DMS53 treated with DMSO at 0.1 percent for 48 hours (cell line): ENCODE measurements around the gene NELFB.
"Not testable (repeated sequence)": the region's sequence is repeated elsewhere in the genome, so short reads cannot be mapped to it uniquely, and the experiment has no call there.

Experiments
- DNase-seq: peaks from one replicate; lab custom pipeline; 2025; ENCODE audit not compliant: unreplicated experiment; lab: John Stamatoyannopoulos, UW

NELFB gene

DNA sequence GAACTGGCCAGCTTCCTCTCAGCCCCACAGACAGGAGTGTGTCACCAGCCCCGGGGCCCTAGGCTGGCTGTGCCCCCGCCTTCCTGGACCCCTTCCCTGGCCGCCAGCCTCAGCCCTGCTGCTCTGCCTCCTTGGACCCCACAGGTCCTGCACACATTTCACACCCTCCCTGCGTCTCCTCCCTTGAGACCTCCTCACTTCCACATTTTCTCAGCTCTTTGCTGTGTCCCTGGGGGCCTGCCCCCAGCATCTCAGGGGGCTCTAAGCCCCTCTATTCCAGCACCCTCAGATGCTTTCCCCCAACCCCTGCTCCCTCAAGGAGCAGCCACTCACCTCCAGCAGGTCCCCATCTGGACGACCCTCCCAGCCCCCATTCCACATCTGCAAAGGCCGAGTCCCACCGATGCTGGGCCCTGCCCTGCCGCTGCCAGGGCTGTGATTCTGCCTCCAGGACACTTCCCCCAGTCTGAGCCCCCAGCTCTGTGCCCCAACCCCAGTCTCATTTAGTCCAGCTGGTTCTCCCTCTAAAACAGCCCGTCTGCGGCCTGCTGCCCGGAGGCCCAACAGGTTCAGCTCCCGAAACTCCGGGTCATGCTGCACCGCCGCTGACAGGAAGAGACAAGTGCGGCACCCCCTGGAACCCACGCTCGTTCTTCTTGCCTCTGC lies 20.2 kb upstream of the NELFB start:
- DNase-seq: no peak

DNA sequence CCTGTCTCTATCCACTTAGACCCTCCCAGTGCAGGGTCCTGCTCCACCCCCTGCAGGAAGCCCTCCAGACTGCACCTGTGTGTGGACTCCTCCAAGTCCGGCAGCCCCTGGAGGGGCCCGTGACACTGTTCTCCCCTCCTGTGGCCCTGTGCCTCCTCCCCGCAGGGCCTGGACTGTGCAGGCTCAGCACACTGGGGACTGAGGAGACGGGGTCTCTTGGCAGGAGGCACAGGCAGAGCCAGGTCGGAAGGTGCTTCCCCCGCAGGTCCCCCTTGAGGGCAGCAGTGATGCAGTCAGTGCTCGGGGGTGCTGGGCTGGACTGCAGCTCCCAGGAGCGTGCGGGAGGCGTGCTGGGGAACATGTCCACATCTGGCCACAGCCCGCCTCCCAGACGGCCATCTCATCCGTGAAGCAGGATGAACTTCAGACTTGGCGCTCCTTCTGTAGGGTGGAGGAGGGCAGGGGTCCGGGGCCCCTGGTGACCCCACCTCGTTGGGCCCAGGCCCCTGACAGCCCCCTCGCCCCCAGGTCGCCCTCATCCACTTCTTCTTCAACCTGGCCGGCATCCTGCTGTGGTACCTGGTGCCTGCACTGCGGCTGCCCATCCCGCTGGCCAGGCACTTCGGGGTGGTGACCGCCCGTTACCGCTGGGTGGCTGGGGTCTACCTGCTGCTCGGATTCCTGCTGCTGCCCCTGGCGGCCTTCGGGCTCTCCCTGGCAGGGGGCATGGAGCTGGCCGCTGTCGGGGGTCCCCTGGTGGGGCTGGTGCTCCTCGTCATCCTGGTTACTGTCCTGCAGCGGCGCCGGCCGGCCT lies 19.5 kb upstream of the NELFB start:
- DNase-seq: no peak

DNA sequence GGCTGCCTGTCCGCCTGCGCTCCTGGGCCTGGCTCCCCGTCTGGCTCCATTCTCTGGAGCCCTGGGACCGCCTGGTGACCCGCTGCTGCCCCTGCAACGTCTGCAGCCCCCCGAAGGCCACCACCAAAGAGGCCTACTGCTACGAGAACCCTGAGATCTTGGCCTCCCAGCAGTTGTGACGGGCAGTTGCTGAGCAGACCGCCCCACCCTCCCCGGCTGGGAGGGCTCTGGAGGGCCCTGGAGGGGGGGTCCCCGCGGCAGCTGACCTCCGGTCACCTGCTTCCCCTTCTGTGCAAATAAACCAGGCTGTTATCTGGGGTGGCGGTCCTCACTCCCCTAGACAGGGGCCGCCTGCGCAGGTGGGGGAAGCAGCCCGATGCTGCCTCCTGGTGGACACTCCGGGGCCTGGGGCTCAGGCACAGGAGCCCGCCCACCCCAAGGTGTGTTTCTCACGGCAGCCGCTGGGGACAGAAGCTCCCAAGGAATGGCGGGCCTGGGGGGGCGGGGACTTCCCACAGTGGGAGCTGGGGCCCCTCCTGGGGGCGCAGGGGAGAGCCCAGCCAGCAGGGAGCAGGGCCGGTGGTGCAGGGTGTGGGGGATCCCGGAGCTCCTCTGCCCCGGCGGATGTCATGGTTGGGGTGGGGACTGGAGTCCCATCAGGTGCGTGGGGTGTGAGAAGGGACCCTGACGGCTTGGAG lies 18.7 kb upstream of the NELFB start:
- peak; percentile 70 for DNase-seq

DNA sequence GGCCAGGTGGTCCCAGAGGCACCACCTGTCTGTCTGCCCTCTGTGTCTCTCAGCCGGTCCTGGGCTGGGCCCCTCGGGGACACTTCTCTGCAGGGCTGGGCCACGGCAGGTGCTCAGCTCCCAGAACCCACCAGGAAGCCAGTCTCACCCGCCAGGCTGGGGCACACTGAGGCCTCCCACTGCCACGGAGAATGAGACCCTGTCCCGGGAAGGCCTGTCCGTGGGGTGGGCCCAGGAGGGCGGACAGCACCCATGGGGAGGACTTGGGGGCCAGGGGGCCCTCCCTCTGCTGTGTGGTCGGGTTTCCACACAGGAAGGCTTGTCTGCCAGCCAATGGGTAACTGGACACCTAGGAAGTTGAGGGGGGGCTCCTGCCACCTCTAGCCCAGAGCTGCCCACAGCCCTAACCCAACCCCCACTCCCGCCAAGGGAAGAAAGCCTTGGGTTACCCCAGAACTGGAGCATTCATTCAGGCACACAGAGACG lies 18.1 kb upstream of the NELFB start:
- no peak for DNase-seq

DNA sequence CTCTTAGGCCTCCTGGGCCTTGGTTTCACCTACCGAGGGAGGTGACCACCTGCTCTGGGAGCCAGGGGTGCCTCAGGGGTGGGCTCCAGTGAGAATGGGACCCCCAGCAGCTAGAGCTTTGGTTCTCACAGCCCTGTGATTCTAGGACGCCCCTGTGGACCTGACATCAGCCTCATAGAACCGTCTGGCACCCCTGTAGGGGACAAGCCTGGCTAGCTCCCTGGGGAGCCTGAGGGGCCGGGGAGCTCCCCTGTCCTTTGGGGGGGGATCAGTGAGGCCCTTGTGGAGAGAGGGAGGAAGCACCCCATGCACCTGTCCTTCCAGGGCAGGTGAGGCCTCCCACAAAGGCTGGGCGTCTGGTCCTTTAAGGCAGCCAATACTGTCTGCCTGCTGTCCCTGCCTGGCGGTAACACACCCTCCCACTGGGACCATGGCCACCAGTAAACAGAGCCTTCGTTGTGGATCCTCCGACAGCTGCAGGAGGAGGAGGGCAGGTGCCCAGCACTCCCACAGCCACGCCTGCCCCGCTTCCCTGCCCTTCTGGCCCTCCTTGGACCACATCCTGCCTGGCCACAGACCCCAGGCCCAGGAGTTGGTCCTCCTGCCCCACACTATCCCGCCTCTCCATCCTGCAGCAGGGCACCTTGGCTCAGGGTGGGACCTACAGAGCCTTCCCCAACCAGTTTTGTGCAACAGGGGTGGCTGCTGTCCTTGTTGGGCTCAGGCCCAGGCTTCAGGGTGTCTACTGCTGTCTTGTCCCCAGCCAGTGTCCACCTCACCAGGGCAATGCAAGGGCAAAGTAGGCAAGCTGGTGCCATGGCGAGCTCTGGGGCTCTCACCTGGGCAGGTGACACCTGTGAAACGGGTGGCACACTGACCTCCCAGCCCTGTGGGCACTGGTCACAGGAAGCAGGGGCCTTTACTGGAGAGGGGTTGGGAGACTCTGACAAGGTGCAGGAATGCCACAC lies 17.1 kb upstream of the NELFB start:
- DNase-seq: peak; percentile 77

DNA sequence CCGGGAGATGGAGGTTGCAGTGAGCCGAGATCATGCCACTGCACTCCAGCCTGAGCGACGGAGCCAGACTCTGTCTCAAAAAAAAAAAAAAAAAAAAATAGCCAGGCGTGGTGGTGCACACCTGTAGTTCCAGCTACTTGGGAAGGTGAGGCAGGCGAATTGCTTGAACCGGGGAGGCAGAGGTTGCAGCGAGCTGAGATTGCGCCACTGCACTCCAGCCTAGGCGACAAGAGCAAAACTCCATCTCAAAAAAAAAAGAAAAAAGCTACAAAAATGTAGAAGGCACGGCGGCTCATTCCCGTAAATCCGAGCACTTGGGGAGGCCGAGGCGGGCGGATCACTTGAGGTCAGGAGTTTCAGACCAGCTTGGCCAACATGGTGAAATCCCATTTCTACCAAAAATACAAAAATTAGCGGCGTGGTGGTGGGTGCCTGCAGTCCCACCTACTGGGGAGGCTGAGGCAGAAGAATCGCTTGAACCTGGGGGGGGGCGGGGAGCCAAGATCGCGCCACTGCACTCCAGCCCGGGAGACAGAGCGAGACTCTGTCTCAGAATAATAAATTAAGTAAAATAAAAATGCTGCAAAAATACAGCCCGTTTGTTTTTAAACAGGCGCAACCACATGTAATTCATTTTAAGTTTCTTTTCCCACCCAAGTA lies 15.5 kb upstream of the NELFB start:
- DNase-seq: not testable (repeated sequence)

DNA sequence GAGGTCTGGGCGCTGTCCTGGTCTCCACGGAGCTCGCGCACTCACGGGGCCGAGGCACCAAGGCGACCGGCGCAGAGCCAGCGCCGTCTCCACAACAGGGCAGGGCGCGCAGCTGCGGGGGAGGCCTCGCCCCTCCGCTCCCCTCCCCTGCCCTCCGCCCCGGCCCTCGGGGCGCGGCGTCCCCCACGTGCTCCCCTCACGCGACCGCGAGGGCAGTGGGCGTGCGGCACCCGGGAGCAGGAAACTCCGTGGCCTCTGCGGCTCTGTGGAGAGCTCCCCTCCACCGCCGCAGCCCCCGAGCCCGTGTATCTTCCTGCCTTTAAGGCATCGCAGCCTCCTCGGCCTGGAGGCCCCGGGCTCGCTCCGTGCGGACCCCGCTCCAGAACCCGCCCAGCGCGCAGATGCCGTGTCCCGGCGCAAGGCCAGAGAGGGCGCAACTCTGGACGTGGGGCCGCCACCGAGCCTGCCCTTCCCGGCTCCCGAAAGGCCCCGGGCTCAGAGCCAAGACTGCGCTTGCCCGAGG lies 14.7 kb upstream of the NELFB start:
- no peak for DNase-seq

DNA sequence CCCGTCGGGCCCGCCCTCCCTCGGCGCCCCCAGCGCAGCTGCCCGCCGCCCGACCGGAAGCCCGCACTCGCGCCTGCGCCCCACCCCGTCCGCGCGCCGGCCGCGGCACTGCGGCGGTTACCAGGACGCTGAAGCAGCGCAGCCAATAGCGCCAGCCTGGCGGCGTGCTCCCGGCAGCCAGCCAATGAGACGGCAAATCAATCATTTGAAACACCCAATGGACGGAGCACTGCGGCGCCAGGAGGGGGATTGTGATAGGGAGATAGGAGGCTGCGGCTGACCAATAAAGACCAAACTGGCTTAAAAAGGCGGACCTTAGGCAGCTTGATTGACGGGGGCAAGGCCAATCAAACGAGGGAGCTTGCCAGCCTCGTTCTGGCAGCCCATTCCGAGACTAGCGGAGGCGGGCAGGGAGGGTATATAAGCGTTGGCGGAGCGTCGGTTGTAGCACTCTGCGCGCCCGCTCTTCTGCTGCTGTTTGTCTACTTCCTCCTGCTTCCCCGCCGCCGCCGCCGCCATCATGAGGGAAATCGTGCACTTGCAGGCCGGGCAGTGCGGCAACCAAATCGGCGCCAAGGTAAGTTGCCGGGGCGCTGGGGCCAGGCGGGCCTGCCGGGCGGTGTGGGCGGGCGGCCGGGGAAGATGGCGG lies 14.2 kb upstream of the NELFB start, which contains the start of gene TUBB4B:
TUBB4B (plus strand) TSS at position 447 of the 649 bp plus-strand sequence; CDS start at position 521, 74 bp downstream.
- DNase-seq: peak; percentile 98

DNA sequence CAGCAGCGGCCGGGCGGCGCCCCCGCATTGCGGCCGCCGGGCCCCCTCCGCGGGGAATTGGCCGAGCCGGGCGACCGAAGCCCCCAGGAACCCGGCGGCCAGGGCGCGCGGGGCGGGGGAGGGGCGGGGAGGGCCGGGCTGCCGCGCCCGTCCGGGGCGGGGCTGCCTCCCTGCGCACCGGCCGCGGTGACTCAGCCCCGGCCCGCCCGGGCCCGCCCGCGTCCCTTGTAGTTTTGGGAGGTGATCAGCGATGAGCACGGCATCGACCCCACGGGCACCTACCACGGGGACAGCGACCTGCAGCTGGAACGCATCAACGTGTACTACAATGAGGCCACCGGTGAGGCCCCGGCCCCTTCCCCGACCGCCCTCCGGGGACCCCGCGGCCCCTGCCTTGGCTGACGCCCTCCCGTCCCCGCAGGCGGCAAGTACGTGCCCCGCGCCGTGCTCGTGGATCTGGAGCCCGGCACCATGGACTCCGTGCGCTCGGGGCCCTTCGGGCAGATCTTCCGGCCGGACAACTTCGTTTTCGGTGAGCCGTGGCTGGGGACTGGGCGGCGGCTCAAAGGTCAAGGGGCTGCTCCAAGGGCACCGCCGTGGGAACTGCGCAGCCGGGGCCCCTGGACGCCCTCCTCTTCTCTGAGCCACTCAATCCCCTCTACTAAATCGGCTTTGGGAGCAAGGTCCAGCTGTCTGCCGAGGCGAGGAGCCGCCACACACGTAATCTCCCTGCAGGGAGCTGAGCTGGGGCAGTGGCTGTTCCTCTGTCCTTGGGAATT lies 13.4 kb upstream of the NELFB start:
- DNase-seq: no peak

DNA sequence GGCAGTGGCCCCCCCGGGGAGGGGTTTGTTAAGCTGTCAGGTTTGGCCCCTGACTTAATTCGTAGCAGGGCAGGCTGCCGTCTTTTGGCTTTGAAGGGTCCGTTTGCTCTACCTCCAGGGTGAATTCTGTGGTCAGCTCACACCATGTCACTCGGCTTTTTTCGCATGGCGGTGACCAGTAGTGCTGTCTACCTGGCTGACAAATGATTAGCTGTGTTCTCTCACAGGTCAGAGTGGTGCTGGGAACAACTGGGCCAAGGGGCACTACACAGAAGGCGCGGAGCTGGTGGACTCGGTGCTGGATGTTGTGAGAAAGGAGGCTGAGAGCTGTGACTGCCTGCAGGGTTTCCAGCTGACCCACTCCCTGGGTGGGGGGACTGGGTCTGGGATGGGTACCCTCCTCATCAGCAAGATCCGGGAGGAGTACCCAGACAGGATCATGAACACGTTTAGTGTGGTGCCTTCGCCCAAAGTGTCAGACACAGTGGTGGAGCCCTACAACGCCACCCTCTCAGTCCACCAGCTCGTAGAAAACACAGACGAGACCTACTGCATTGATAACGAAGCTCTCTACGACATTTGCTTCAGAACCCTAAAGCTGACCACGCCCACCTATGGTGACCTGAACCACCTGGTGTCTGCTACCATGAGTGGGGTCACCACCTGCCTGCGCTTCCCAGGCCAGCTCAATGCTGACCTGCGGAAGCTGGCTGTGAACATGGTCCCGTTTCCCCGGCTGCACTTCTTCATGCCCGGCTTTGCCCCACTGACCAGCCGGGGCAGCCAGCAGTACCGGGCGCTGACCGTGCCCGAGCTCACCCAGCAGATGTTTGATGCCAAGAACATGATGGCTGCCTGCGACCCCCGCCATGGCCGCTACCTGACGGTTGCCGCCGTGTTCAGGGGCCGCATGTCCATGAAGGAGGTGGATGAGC lies 12.6 kb upstream of the NELFB start:
- no peak for DNase-seq

DNA sequence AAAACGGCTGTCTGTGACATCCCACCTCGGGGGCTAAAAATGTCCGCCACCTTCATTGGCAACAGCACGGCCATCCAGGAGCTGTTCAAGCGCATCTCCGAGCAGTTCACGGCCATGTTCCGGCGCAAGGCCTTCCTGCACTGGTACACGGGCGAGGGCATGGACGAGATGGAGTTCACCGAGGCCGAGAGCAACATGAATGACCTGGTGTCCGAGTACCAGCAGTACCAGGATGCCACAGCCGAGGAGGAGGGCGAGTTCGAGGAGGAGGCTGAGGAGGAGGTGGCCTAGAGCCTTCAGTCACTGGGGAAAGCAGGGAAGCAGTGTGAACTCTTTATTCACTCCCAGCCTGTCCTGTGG lies 11.9 kb upstream of the NELFB start:
- DNase-seq: not testable (repeated sequence)

DNA sequence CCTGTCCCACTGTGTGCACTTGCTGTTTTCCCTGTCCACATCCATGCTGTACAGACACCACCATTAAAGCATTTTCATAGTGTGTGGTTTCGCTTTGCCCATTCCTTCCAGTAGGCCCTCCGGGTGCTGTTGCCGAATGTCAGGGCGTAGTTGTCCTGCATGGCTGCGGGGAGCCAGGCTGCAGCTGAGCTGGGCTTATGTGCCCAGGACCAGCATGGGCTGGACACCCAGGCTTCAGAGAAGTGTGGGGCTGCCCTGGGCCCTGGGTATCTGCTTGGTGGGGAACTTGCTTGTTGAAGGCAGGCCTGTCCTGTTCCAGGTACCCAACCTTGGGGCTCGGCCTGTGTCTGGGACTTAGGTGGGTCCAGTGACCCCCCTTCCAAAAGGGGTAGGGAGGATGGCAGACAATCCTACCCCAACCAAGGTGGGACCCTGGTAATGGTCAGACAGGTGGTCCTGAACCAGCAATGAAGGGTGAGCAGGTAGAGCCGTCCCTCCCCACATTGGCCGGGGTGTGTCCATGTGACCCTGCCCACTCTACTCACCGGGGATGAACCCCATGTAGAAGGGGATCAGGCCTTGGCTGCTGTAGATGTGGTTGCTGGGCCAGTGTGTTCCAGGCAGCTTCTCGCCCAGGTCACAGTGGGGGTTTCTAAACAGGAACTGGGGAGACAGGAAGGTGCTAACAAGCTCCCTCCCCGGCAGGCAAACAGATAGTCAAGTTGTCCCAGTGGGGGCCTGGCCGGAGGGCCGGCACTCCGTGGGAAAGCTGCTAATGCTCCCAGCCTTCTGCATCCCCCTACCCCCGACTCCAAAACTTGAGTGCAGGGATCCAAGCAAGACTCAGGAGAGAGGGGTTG lies 11.3 kb upstream of the NELFB start:
- no peak for DNase-seq

DNA sequence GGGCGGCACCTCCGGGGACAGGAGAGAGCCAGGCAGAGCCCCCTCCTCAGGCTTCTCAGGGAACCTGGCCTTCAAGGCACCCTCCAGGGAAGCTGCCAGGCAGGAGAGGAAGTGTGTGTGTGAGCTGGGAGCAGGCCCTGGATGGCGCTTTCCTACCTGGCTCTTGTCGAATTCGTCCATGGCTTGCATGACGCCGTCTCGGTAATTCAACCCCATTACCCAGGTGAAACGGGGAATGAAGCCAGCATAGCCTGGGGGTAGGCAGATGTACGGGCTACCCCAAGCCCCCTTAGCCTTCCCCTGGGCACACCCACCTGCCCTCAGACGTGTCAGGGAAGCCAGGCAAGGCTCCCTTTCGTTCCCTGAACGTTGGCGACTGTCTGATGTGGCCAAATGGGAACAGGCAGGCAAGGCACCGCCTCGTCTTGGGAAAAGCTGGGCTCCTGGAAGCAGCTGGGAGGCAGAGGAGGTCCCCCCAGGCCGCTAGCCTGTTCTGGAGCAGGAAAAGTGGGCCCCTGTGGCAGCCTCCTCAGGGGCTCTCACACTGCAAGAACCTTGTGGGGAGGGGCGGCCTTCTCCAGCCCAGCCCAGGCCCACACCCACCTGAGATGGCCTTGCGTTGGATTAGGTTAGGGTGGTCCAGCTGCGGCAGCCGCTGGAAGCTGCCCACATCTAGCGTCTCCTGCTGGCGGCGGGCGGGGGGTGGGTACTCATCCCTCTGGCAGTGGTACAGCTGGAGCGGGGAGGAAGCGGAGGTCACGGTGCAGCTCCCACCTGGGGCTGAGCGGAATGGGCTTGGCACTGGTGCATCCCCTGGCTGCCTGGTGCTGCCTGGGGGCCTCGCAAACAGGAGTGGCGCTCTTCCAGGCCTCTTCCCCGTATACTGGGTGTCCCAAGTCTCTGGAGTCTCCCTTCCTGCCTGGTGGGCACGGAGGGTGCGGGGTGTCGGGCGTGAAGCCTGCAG lies 10.4 kb upstream of the NELFB start:
- DNase-seq: no peak

DNA sequence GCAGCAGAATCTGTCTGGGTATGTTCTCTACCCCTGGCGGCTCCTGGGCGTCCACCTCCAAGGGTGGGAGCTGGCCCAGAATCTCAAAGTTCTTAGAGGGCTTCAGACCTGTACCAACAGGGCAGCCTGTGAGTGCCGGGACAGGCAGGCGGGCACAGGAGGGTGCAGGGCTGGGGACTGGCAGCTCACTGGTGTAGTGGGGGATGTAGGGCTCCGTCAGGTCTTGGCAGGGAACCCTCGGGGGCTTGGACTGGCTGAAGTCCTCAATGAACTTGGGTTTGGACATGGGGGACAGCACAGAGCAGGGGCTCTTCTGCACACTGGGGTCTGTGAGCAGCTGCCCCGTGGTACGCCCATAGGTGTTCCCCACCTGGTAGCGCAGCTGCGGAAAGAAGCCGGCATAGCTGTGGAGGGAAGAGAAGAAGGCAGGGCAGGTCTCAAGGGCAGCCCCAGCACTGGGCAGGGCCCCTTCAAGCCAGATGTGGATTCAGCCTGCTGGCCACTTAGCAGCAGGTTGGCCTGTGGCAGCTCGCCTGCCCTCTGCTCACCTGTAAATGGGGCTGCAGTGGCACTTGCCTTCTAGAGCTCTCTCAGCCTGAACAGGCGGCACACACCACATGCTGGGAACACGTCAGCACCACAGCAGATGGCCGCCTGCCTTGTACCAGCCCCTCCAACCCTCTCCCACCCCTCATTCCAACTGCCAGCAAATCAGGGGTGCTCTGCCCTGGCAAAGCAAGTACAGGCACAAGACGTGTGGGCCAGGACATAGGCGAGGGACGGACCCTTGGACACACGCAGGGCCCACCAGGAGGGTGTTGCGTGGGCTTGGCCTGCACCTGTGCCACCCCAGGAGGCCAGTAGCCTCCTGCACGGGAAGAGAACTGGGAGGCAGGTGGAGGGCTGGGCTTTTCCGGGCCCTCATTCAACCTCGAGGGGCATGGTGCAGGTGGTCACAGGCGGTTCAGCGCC lies 9.4 kb upstream of the NELFB start:
- no peak for DNase-seq
